ENCODE data around the gene DGCR2. TPM values are rescaled to one million over a fixed set of nuclear protein-coding genes. Genes with fewer than 3 reads are reported as not detected.

Gene DGCR2
- polyA plus RNA-seq, 3 donors, result 70.1 to 76.5 (median 70.6) TPM

DNA sequence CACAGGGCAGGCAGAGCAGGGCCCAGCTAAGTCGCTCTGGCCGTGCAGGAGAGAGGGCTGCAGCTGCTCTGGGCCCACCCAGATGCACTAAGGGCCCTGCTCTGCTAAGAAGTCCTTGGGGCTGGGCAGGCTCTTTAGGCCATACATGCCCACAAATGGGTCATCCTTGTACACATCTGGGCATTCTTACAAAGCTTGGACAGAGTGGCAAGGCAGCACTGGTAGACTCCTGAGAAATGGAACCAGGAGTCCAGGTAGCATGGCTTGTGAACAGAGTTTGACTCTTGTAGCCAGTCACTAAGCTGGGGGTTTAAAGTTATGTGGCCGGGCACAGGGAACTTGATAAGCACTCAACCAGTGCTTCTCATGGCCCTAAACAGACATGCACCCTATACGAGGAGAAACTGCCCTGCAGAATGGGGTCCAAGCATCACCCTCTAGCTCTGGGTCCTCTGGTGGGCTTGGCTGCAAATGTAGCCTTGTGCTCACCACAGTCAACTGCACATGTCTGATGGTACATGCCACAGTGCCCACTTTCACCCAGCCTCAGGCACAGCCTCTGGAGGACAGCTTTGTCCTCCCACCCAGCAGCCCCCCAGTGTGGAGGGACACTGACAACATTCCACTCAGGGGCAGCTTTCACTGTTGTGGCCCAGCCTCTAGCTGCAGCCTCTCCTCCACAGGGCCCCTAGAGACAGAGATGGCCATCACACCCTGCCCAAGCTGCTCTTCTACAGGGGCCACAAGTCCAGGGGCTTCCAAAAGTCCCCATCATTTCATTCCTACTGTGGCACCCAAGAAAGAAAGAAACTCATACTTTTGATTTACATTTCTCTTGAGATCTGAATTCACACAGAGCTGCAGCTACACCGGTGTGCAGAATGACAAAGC lies 75.2 kb downstream of the DGCR2 start:
- DNase-seq (ENCODE audit: low read depth in 3 of 3, low spot score in 2 of 3), result no peak

DNA sequence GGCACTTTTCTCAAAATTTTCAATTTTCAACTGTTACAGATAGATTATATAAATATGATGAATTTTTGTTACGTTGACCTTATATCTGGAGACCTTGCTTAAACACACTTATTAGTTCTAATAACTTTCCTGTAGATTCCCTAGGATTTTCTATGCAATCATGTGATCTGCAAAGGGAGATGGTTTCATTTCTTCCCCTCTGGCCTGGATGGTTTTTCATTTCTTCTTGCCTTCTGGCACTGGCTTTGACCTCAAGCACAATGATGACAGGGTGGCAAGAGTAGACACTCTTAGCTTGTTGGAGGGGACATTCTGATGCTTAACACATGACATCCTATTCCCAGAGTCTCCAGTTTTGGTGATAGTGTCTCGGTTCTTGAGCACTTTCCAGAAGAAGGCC lies 75.9 kb downstream of the DGCR2 start:
- DNase-seq (ENCODE audit: low read depth in 3 of 3, low spot score in 2 of 3), result no peak

DNA sequence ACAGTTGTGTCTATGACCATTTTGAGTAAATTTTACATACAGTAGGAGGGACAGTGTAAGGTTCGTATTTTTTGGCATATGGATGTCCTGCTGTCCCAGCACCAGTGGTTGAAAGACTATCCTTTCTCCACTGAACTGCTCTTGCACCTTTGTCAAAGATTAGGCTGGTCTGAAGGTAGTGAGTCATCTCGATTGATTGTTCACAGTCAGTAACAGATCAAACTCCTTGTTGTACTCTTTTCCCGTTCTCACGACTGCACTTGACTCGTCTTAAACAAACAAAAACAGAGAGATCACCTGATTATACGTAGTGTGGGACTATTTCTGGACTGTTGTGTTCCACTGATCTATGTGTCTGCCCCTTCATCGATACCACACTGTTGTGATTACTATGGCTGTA lies 77.1 kb downstream of the DGCR2 start:
- DNase-seq (ENCODE audit: low read depth in 3 of 3, low spot score in 2 of 3), result no peak

DNA sequence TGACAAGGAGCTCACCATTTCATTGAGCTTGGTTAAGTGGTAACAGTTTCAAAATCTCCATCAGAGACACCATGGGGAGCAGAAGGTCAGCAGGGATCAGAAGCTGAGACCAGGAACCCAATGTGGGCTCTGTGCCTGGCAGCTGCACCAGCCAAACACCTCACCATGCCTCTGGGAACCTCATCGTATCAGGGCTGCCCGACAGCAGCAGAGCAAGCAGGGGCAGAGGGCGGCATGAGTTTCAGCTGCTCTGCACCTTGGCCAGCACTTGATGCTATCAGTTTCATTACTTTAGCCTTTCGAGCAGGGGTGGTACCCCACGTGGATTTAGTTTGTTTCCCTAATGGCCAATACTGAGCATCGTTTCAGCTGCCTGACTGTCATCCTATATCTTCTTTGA lies 77.8 kb downstream of the DGCR2 start:
- no peak for DNase-seq (ENCODE audit: low read depth in 3 of 3, low spot score in 2 of 3)

DNA sequence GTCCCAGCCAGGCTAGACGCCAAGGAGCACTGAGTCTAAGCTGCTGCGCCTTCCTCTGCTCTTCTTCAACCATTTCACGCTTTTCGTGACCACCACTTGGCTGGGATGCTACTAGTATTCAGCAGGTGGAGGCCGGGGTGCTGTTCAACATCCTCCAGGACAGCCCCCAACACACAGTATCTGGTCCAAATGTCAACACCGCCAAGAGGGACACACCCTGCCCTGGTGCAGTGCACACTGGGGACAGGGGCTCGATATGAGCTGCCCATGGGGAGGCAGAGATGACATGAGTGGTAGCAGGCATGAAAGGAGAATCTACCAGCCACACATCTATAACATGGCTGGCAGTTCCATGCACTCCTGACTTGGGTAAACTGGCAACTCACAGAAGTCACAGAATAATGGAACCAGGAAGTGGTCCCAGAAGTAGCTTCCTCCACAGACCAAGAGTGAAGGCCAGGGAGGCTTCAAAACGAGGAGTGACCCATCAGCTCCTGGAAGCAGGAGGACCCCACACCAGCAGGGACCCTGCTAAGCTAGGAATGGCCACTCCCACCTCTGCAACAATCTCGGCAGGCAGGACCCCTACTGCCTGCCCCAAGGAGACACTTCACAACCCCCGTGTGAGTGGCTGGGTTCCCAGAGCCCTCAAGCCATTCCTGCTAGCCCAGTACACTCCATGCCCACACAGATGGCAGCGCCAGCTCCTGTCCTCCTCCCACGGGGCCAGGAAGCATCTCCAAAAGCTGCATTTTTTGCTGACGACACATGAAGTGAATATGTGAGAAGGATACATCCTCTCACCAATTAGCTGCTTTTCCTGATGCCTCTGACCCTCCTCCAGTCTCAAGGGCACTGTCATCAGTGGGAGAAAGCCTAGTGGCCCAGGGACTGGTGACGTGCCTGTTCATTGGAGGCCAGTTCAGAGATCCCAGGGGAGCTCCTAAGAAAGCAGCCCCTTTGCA lies 78.8 kb downstream of the DGCR2 start:
- DNase-seq (ENCODE audit: low read depth in 3 of 3, low spot score in 2 of 3), result no peak

DNA sequence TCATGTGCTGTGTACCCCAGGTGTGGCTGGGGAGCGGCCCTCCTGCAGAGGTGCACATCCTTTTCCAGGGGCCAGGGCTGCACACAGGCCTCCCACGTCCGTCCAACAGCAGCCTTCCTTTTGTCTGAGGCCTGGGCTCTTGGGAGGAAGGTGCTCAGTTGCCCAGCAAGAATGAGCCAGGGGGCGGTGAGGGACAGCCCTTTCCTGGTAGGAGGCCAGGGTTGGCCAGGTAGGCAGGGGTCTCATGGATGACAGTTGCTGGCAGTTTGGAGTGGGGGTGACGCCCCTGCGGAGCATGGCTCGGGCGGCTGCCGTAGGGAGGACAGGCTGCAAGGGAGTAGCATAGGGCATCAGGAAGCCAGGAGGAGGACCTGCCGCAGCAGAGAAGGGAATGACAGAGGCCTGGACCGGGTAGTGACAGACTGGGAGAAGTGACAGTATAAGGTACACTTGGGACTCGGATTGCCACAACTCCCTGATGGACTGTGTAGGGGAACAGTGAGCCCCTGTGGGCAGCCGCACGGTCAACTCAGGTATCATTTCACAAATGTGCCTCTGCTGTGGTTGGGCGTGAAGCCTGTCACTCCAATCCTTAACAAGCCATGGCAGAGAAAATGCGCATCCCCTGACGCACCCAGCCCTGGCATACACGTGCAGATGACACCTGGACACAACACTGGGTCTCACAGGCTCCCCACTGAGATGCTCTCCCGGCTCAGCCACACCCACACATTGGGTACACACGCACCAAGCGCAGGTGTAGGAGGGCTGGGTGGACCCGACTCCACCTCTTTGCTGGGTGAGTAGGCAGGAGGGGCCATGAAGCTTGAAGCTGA lies 79.7 kb downstream of the DGCR2 start:
- DNase-seq (ENCODE audit: low read depth in 3 of 3, low spot score in 2 of 3), result no peak

DNA sequence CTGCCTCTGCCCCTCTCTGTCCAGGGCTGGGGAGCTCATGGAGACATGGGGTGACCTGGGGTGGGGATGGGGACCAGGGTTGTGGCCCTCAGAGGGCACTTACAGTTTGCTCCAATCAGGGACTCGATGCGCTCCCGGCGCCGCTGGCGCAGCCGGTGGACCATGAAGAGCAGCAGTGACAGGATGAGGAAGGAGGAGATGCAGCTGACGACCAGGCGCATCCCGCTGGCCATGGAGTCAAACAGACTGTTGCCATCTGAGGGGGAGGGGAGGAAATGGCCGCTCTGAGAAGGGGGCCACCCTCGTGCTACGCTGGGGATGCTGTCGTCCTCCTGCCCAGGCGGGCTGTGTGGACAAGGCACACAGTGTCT lies 80.5 kb downstream of the DGCR2 start:
- DNase-seq (ENCODE audit: low read depth in 3 of 3, low spot score in 2 of 3), result no peak

DNA sequence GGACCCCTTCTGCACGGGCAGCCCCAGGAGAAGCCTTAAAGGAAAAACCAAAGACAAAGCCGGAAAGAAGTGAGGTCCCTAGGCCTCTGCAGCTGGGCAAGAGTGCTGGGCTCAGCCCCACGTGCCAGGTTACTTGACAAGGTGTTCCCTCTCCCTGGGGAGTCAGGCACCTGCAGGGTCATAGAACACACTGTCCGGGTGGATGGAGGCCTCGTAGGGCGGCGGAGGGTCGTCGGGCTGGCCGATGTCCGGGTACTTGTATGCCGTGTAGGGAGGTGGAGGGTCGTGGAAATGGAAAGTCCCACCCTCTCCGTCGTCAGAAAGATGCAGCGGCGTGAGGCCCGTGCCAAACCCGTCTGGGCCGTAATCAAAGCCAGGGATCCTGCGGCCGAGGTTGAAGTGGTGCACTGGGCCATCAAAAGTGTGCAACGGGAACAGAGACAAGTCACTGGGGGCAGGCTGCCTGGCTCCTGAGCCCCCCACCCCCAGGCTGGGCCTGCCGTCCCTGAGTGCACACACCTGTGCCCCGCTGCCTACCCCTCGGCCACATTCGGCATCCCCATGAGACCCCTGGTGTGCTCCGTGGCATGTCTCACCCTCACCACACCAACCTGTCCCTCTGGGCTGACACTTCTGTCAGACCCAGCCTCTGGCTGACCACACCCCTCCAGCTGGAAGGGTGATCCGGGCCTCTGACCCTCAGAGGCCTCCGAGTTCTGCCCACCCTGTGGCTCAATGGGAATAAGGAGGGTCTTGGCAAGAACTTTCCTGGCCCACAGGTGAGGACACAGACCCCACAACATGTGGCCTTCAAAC lies 81.1 kb downstream of the DGCR2 start:
- DNase-seq (ENCODE audit: low read depth in 3 of 3, low spot score in 2 of 3), result no peak

DNA sequence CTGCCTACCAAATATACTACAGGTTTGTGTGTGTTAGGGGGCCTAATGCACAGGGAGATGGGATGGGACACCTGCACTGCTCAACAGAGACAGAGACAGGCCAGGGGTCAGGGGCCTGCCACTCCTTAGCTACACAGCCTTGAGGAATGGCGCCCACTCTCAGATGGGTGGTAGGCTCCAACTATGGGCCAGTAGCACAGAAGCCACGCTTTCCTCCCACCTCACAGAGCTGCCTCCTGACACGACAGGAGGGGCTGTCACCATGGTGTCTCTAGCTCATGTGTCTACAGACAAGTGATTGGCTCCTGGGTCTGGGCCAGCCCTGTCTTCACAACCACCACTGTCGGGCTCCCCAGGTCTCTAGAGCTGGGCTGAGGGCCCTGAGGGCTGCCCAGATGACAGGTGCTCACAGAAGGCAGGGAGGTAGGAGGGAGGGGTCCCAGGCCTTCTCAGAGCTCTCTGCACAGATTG lies 81.8 kb downstream of the DGCR2 start:
- no peak for DNase-seq (ENCODE audit: low read depth in 3 of 3, low spot score in 2 of 3)

DNA sequence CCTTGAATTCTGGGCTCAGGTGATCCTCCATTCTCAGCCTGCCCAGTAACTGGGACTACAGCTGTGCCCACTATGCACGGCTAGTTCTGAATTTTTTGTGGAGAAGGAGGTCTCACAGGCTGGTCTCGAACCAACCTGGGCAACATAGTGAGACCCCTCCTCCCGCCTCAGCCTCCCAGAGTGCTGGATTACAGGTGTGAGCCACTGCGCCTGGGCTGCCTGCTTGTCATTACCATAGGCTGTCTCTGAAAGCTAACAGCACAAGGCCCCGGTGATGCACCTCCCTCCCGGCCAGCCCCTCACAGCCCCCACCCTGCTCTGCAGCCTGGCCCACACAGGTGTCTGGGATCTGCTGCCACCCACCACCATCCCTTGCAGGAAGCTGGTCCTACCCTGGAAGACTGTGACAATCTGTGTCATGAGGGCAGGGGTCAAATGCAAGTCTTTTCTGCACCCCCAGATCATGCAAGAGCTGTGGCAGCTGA lies 82.4 kb downstream of the DGCR2 start:
- no peak for DNase-seq (ENCODE audit: low read depth in 3 of 3, low spot score in 2 of 3)

DNA sequence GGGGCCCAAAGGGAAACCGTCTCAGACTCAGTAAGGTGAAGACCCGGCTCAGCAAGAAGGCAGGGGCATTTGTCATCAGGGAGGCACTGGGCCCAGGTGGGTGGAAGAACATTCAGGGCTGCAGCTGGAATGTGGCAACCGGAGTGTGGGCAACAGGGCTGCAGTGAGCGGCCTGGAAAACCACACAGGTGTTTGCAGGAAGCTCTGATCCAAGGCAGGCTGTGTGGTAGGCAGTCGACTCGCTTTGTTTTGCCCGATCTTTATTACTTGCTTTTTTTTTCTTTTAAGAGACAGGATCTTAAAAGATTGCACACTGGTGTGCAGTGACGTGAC lies 82.8 kb downstream of the DGCR2 start:
- DNase-seq (ENCODE audit: low read depth in 3 of 3, low spot score in 2 of 3), result no peak

DNA sequence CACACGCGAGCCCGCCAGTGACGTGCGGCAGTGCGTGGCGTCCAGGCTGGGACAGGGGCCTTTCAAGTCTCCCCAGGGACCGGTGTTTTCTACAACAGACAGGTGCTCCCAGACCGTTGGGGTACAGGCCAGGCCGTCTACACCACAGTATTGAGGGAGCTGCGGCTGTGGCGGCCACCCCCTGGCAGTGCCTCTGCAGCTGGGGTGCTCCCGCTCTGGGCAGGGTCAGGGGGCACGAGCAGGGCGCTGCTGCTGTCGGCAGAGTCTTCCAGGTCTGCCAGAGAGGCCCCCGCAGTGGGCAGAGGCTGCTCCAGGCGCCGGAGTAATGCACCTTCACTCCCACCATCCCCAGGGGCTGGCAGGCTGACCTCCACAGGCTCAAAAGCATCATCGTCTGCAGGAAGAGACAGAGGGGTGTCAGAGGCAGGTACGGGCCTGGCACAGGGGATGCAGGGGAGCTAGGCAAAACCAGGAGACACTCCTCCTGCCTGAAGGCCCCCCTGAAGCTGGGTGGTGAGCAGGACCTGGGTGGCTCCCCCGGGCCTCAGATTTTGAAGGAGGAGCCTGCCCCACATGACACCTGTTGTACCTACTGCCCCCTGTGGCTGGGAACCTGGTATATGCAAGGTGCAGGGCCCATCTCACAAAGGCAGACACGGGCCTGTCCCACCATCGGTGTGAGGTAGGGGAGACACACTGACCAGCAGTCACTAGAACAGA lies 83.3 kb downstream of the DGCR2 start:
- no peak for DNase-seq (ENCODE audit: low read depth in 3 of 3, low spot score in 2 of 3)

DNA sequence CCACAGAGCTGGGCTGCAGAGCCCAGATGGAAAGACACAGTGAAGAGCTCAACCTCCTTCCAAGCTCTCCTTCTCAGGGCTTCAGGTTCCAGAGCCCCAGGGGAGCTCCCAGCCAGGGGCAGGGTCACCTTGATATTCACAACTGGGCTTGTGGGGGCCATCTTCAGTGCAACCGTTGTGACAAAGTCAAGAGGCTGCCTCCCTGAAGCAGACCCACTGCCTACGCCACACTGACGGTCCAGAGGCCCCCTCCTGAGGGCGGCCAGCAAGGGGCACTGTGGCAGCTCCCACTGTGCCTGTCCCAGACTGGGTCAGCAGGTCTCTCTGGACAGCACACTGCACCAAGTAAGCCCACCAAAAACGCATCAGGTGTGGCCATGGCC lies 84.1 kb downstream of the DGCR2 start:
- no peak for DNase-seq (ENCODE audit: low read depth in 3 of 3, low spot score in 2 of 3)

DNA sequence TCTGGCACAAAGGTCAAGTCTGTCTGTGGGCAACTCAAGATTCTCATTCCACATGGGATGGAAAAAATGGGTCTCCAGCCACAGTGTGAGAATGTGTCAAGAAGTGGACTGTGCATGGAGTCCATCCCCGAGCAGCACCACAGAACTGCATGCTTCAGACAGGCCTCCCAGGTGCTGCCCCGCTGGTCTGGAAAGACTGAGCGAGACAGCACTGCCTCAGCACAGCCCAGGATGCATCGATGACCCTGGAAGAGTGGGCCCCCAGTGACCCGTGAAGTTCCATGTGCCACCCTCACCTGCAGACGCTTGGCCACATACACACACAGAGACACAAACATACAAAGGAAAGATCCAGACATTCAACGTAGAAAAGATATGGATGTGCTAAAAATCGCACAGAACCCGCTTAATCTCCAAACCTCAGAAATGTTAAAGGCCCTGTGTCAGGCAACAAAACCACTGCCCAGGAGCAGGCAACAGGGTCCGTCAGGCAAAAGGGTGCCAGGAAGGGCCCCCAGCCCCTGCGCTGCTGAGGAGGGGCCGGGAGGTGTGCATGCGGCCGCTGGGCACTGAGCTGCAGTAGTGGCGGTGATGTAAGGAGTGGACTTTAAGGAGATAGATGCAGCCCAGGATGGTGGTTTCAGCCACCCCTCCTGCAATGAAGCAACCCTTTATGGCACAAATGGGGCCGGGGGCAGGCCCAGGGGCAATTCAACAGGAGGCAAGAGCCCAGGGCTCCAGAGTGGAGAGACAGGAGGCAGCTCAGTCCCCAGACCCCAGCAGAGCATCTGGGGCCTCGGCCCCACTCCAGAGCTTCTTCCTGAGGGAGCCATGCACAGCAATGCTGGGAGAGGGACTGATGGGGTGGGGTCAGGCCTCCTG lies 84.7 kb downstream of the DGCR2 start:
- DNase-seq (ENCODE audit: low read depth in 3 of 3, low spot score in 2 of 3), result no peak

DNA sequence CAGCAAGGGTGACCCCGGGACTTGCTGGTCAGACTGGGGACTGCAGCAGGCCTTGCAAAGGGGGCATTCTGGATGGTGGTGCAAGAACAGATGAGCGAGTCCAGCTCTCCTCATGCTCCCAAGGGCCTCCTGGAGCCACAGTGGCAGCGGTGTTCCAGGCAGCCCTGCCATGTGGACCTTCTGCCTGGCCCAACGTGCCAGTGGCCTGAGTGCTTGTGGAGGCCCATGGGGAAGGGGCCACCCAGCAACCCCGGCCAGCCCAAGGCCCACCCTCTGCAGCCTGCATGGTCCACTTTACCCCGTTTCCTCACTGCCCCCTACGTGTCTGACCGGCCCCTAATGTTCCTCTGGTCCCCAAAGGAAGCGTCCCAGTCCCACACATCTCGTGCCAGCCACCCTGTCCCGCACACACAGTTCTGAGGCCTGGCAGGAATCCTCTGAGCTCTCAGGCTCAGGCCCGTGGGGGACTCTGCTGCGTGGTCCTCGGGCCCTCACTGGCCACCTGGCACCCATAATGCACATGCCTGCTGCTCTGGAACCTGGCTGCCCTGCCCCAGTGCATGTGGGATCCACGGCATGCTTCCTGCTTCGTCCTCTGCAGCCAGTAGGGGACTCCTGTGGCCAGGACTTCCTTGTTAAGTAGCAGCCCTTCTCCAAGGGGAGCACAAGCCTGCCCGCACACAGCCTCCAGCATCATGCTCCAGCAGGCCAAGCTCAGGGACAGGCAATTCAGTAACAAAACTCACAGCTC lies 85.5 kb downstream of the DGCR2 start:
- no peak for DNase-seq (ENCODE audit: low read depth in 3 of 3, low spot score in 2 of 3)

DNA sequence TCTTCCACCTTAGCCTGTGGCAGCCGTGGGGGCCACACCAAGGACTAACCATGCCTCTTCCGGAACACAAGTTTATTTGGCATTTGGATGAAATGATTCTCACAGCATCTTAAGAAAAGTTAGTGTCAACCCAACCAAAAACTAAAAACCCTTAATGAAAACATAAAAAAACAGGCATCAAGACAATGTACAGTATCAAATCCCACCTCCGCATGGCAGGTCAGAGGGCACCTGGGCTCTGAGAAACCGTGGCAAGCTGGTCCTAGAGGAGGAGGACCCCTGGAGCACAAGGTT lies 86.0 kb downstream of the DGCR2 start:
- no peak for DNase-seq (ENCODE audit: low read depth in 3 of 3, low spot score in 2 of 3)

DNA sequence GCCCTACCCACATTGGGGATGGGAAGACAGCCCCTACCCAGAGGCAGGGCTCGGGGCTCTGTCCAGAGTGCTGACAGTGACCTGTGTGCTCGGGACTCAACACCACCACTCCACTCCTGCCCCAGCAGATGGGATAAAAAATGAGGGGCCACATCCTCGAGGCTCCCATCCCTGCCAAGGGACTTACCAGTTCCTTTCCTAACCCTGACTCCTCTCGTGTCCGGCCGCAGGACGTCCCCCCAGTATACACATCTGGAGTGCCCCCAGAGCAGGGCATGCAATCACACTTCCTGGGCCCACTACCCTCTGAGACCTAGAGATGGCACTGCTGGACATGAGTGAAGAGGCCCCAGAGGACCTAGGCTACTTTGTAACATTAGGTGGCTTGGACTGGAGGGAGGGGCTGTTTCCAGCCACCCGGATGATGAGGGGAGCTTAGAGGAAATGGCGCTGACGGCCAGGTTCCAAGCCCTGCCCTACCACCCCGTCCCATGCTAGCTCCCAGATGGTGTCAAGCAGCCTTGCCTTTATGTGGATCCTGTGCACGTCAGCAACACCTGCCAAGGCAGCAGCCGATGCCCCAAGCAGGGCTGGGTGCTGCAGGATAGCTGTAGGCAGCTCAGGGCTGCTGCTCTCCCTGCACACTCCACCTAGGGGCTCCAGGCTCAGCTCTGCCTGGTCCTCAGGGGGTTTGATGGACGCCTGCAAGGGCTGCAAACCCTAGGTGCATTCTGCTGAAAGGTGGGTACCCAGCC lies 86.6 kb downstream of the DGCR2 start:
- DNase-seq (ENCODE audit: low read depth in 3 of 3, low spot score in 2 of 3), result no peak

Measured in right renal cortex interstitium (tissue), 3 donors.